Measurements from ENCODE around the gene CHD2. TPM values are rescaled to one million over a fixed set of nuclear protein-coding genes. Genes with fewer than 3 reads are reported as not detected.
"Not testable (repeated sequence)": the region's sequence is repeated elsewhere in the genome, so short reads cannot be mapped to it uniquely, and the experiment has no call there.

Gene CHD2
- total RNA-seq: 100 to 1,000 TPM in 3 of 8 experiments, 10 to 100 TPM in 5; 58.0 to 129 (median 94.2) TPM

- peak; percentile 43 to 76 (median 72) for ATAC-seq (replicated peaks in 6 of 8)
- H3K4me1 ChIP-seq (replicated peaks in 1 of 2): peaks cover 4 to 6% of the 10 kb centered on the region in 2 donors
- in situ Hi-C loops (cut with MboI; ENCODE audit: low pct_unique_long_range_greater_than_20kb in 2 of 9, low sequenced_read_pairs in 9 of 9, unreplicated experiment in 9 of 9): loop anchor here in 7 of 9 experiments (10.0 to 25.0 kb wide), 3 partner anchors 85 to 88 kb away; no protein-coding TSS in a partner anchor
- WGBS, 10 experiments: 0 to 3% (median 0%) methylated on average over 2 to 13 of the region's 15 CpGs
- H3K4me3 ChIP-seq: peak within 1 kb of the TSS; percentile 63 to 99 (median 77)
- H3K27ac ChIP-seq: peak within 1 kb of the TSS; percentile 98 to 99
These were observed at the start of gene CHD2 for GRCh38 chr15:92899948-92900730. Gene CHD2 (plus strand): TSS chr15:92900324. CDS start chr15:92901238, 914 bp downstream.

- no peak overlapping the region for H3K27ac ChIP-seq
- in situ Hi-C loops (cut with MboI; ENCODE audit: low pct_unique_long_range_greater_than_20kb in 2 of 9, low sequenced_read_pairs in 9 of 9, unreplicated experiment in 9 of 9): no loop called here
- WGBS, 10 experiments: 59 to 100% (median 70%) methylated on average over 2 to 9 of the region's 9 CpGs; no CpG with 5 or more reads in 1 of the 10 experiments
- ATAC-seq (replicated peaks in 6 of 8): no peak
- no peaks in the 10 kb centered on the region for H3K4me1 ChIP-seq (replicated peaks in 1 of 2)
- H3K4me3 ChIP-seq: no peak overlapping the region
These were observed 46.9 kb upstream of the CHD2 start for GRCh38 chr15:92853222-92853621.

- Histone ChIP-seq H3K4me3 (no peak overlapping the region), H3K27ac (no peak overlapping the region), H3K4me1 (replicated peaks in 1 of 2) (no peaks in the 10 kb centered on the region)
- ATAC-seq (replicated peaks in 6 of 8): no peak
- 57 to 100% (median 76%) methylated on average over 1 of the region's 1 CpG; no CpG with 5 or more reads in 2 of the 10 experiments for WGBS, 10 experiments
- in situ Hi-C loops (cut with MboI; ENCODE audit: low pct_unique_long_range_greater_than_20kb in 2 of 9, low sequenced_read_pairs in 9 of 9, unreplicated experiment in 9 of 9): no loop called here
These were observed 38.4 kb upstream of the CHD2 start for GRCh38 chr15:92861742-92862141.

GRCh38 chr15:92864127-92864814 lies 35.9 kb upstream of the CHD2 start:
- Histone ChIP-seq H3K4me1 (replicated peaks in 1 of 2) (no peaks in the 10 kb centered on the region), H3K4me3 (no peak overlapping the region), H3K27ac (no peak overlapping the region)
- no peak for ATAC-seq (replicated peaks in 6 of 8)
- in situ Hi-C loops (cut with MboI; ENCODE audit: low pct_unique_long_range_greater_than_20kb in 2 of 9, low sequenced_read_pairs in 9 of 9, unreplicated experiment in 9 of 9): no loop called here
- WGBS, 10 experiments: 22 to 75% (median 33%) methylated on average over 1 of the region's 1 CpG; no CpG with 5 or more reads in 5 of the 10 experiments

GRCh38 chr15:92869263-92869940 lies 30.7 kb upstream of the CHD2 start:
- no peaks in the 10 kb centered on the region for H3K4me1 ChIP-seq (replicated peaks in 1 of 2)
- WGBS, 10 experiments: 40 to 95% (median 78%) methylated on average over 1 to 4 of the region's 4 CpGs; no CpG with 5 or more reads in 2 of the 10 experiments
- H3K27ac ChIP-seq: no peak overlapping the region
- ATAC-seq (replicated peaks in 6 of 8): peak in 3 of 8 experiments; percentile 57 to 96 (median 75)
- in situ Hi-C loops (cut with MboI; ENCODE audit: low pct_unique_long_range_greater_than_20kb in 2 of 9, low sequenced_read_pairs in 9 of 9, unreplicated experiment in 9 of 9): no loop called here
- no peak overlapping the region for H3K4me3 ChIP-seq

- 20 to 91% (median 77%) methylated on average over 1 to 9 of the region's 9 CpGs for WGBS, 10 experiments
- Histone ChIP-seq H3K4me3 (no peak overlapping the region), H3K4me1 (replicated peaks in 1 of 2) (no peaks in the 10 kb centered on the region), H3K27ac (no peak overlapping the region)
- peak in 1 of 8 experiments; percentile 37 for ATAC-seq (replicated peaks in 6 of 8)
- in situ Hi-C loops (cut with MboI; ENCODE audit: low pct_unique_long_range_greater_than_20kb in 2 of 9, low sequenced_read_pairs in 9 of 9, unreplicated experiment in 9 of 9): loop anchor here in 1 of 9 experiments (10.0 kb wide), 1 partner anchor 55 kb away; no protein-coding TSS in a partner anchor
These were observed 30.0 kb upstream of the CHD2 start for GRCh38 chr15:92870010-92870591.

GRCh38 chr15:92872967-92873366 lies 27.2 kb upstream of the CHD2 start:
- H3K4me1 ChIP-seq (replicated peaks in 1 of 2); H3K4me3 ChIP-seq; H3K27ac ChIP-seq; ATAC-seq (replicated peaks in 6 of 8): not testable (repeated sequence)
- in situ Hi-C loops (cut with MboI; ENCODE audit: low pct_unique_long_range_greater_than_20kb in 2 of 9, low sequenced_read_pairs in 9 of 9, unreplicated experiment in 9 of 9): loop anchor here in 1 of 9 experiments (10.0 kb wide), 1 partner anchor 58 kb away; no protein-coding TSS in a partner anchor
- 90 to 100% (median 100%) methylated on average over 1 to 5 of the region's 6 CpGs; no CpG with 5 or more reads in 5 of the 10 experiments for WGBS, 10 experiments

- no peak for ATAC-seq (replicated peaks in 6 of 8)
- WGBS, 10 experiments: 75 to 100% (median 100%) methylated on average over 1 to 3 of the region's 5 CpGs; no CpG with 5 or more reads in 3 of the 10 experiments
- peaks cover 20% of the 10 kb centered on the region in 2 donors for H3K4me1 ChIP-seq (replicated peaks in 1 of 2)
- no peak overlapping the region for H3K27ac ChIP-seq
- no peak overlapping the region for H3K4me3 ChIP-seq
- in situ Hi-C loops (cut with MboI; ENCODE audit: low pct_unique_long_range_greater_than_20kb in 2 of 9, low sequenced_read_pairs in 9 of 9, unreplicated experiment in 9 of 9): loop anchor here in 2 of 9 experiments (10.0 to 25.0 kb wide), 2 partner anchors 62 to 110 kb away; no protein-coding TSS in a partner anchor
These were observed 23.1 kb upstream of the CHD2 start for GRCh38 chr15:92877000-92877399.

- H3K27ac ChIP-seq: no peak overlapping the region
- H3K4me3 ChIP-seq: no peak overlapping the region
- ATAC-seq (replicated peaks in 6 of 8): no peak
- H3K4me1 ChIP-seq (replicated peaks in 1 of 2): peaks cover 20% of the 10 kb centered on the region in 2 donors
- in situ Hi-C loops (cut with MboI; ENCODE audit: low pct_unique_long_range_greater_than_20kb in 2 of 9, low sequenced_read_pairs in 9 of 9, unreplicated experiment in 9 of 9): loop anchor here in 2 of 9 experiments (10.0 to 25.0 kb wide), 2 partner anchors 63 to 110 kb away; no protein-coding TSS in a partner anchor
- WGBS, 10 experiments: 45 to 100% (median 82%) methylated on average over 1 to 2 of the region's 2 CpGs
These were observed 22.7 kb upstream of the CHD2 start for GRCh38 chr15:92877416-92877815.

- 60 to 100% (median 85%) methylated on average over 1 to 5 of the region's 5 CpGs; no CpG with 5 or more reads in 2 of the 10 experiments for WGBS, 10 experiments
- in situ Hi-C loops (cut with MboI; ENCODE audit: low pct_unique_long_range_greater_than_20kb in 2 of 9, low sequenced_read_pairs in 9 of 9, unreplicated experiment in 9 of 9): loop anchor here in 2 of 9 experiments (10.0 to 25.0 kb wide), 2 partner anchors 64 to 109 kb away; no protein-coding TSS in a partner anchor
- no peak for ATAC-seq (replicated peaks in 6 of 8)
These were observed 21.5 kb upstream of the CHD2 start for GRCh38 chr15:92878593-92879053.

GRCh38 chr15:92879949-92880725 lies 20.0 kb upstream of the CHD2 start:
- 40 to 100% (median 75%) methylated on average over 1 to 7 of the region's 7 CpGs for WGBS, 10 experiments
- H3K4me1 ChIP-seq (replicated peaks in 1 of 2): peaks cover 20% of the 10 kb centered on the region in 2 donors
- H3K27ac ChIP-seq: peak overlapping the region in 1 of 2 donors; percentile 89
- no peak for ATAC-seq (replicated peaks in 6 of 8)
- no peak overlapping the region for H3K4me3 ChIP-seq
- in situ Hi-C loops (cut with MboI; ENCODE audit: low pct_unique_long_range_greater_than_20kb in 2 of 9, low sequenced_read_pairs in 9 of 9, unreplicated experiment in 9 of 9): loop anchor here in 3 of 9 experiments (10.0 to 25.0 kb wide), 2 partner anchors 65 to 107 kb away; no protein-coding TSS in a partner anchor

More at GRCh38 chr15:92878593-92879053, 21.5 kb upstream of the CHD2 start:
- Histone ChIP-seq H3K4me3 (no peak overlapping the region), H3K27ac (no peak overlapping the region), H3K4me1 (replicated peaks in 1 of 2) (peaks cover 20% of the 10 kb centered on the region in 2 donors)

Data from motor neuron (in vitro differentiated cells).